Fibroblast of skin of left biceps (primary cell): ENCODE results near the gene TLE3.

Source experiments
- DNase-seq, 2 experiments: peaks; one replicate each; pipeline ENCODE4 v3.0.0-alpha.2; 2013; ENCODE audit warnings: low read depth in 2 of 2

The TLE3 gene

DNA sequence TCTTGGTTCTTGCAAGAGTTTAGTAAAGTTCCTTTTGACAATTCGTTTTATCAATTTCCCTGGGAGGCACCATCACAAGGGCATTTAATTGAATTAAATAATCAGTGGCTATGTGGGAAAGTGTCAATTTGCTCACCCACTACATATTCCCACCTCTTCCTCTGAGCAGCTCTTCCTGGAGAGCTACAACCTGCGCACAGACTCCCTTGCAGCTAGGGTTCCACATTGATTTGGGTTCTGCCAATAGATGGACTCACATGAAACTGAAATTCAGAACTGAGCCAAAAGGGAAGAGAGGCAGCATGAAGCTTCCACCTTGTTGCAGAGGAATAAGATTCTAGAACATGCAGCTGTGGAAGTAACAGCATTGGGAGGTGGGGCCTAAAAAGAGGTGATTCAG is 94.8 kb downstream of the TLE3 start:
- no peak for DNase-seq

DNA sequence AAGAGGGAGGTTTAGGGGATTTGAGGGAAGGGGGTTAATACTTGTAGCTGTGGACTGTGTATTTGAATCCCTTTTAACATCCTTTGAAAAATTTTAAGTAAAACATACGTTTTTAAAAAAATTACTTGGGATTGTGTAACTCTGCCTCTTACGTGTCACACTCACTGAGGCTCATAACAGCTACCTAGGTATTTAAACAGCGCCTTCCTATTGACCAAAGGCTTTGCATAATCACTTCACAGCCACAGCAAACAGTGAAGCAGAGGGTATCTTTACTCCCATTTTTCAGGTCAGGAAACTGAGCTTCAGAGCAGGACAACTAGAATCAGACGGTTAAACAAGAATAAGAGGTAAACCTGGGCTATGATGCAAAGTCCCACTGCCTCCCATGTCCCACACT is 95.9 kb downstream of the TLE3 start:
- DNase-seq = no peak

DNA sequence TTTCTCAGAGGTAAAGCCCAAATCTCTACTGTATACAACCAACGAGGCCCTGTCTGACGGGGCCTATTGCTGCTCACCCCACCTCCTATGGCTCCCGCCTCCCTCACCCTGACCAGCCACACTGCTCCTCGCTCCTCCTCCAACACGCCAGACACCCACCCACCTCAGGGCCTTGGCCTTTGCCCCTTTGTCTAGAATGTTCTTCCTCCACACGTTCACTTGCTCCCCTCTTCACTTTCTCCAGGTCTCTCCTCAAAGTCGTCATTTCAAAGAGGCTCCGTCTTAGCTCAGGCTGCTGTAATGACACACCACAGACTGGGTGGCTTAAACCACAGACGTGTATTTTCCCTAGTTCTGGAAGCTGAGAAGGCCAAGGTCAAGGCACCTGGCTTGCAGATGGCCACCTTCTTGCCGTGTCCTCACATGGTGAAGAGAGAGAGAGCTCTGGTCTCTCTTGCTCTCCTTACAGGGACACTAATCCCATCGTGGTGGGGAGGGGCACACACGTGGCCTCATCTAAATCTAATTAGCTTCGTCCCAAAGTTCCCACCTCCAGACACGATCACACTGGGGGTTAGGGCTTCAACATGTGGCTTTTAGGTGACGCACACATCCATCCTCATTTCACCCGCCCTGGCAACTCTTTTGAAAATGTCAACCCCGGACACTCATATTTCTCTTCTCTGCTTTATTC is 98.2 kb downstream of the TLE3 start:
- DNase-seq = no peak

DNA sequence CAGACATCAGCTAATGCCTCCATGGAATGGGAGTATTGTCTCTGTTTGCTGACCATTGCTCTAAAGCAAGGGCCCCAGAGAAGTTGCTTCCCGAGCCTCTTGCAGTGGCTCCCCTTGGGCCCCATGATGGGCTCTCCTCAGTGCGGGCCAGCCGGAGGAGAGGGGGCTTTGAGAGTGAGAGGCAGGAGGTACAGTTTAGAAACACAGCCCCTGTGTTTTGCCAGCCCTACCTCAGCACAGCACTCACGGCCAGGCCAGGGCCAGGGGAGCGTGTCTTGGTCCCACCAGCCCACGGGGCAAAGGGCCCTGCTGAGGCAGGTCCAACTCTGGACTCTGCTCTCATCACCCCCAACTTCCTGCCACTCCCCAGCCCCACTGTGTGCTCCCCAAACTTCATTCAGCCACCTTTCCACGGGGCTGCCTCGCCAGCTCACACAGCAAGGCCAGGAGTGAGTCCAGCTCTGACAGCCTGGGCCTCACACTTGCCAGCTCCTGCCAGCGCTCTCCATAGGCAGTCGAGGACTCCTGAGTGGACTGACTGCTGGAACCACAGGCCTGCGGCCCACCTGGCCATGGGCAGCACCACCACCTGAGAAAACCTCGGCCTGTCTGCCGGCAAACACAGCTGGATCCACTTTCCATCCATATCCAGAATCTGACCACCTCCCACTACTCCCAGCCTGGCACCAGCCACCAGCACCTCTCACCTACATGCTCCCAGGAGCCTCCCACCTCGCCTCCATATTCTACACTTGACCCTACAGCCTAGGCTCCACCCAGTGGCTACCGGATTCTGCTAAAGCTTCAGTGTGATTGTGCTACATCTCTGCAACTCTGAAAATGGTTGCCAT is 99.0 kb downstream of the TLE3 start:
- no peak for DNase-seq

DNA sequence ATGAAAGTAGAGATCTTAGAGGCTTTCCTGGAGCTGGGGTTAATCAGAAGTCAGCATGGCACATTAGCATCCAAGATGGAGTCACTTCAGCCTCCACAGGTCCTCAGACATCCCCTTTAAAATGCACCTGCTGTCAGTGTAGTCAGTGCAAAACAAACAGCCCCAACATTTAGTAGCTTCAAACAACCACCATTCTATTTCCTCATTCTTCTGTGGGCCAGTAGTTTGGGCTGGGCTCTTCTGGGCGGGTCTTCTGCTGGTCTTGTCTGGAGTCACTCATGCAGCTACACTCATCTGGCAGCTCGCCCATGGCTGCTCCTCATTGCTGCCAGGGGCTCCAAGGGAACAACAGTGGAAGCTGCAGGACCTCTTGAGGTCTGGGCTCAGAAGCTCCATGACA is 99.9 kb downstream of the TLE3 start:
- DNase-seq = no peak
